Measurements from ENCODE around the gene ZBBX.

GRCh38 chr3:167406876-167407492, 26.9 kb upstream of the ZBBX start:
- TF ChIP-seq TAF1 (IDR thresholded peaks at IDR 0.05; ENCODE audit: low read depth) (no peak), EZH2 (IDR thresholded peaks at IDR 0.05; ENCODE audit: borderline replicate concordance, insufficient read depth, low read length, poor library complexity, severe bottlenecking) (no peak), CTCF (IDR thresholded peaks at IDR 0.05; ENCODE audit: poor library complexity, severe bottlenecking) (peak; percentile 89), EP300 (conservative IDR thresholded peaks at IDR 0.05; ENCODE audit: poor library complexity, severe bottlenecking) (no peak), REST (IDR thresholded peaks at IDR 0.05; ENCODE audit: borderline replicate concordance) (no peak)
